ENCODE results near the gene CRYZ.
"Not testable (repeated sequence)": the region's sequence is repeated elsewhere in the genome, so short reads cannot be mapped to it uniquely, and the experiment has no call there.

Gene CRYZ

GRCh38 chr1:74681001-74681400 is 51.8 kb downstream of the CRYZ start:
- no peak for DNase-seq (ENCODE audit: low read depth)

- DNase-seq (ENCODE audit: low read depth), result no peak
These were observed 53.0 kb downstream of the CRYZ start for GRCh38 chr1:74679811-74680210.

GRCh38 chr1:74677926-74678325 is 54.9 kb downstream of the CRYZ start:
- no peak for DNase-seq (ENCODE audit: low read depth)

GRCh38 chr1:74674278-74675048 is 58.4 kb downstream of the CRYZ start:
- no peak for DNase-seq (ENCODE audit: low read depth)

GRCh38 chr1:74673351-74674111 is 59.3 kb downstream of the CRYZ start, which contains the start of gene ERICH3:
Gene ERICH3 (minus strand): TSS chr1:74673792. CDS start chr1:74673519, 273 bp downstream.
- no peak for DNase-seq (ENCODE audit: low read depth)

- not testable (repeated sequence) for DNase-seq (ENCODE audit: low read depth)
These were observed 62.0 kb downstream of the CRYZ start for GRCh38 chr1:74670866-74671265.

All from stimulated activated CD8-positive, alpha-beta memory T cell treated with anti-CD3 and anti-CD28 coated beads, Interleukin-15, amount 100 ng/mL, for 1 hour (primary cell).